Astrocyte of the cerebellum (primary cell): ENCODE measurements around the gene HMGA1.

Source experiments
- DNase-seq: peaks from one replicate; pipeline ENCODE4 v3.0.0-alpha.2; 2011; ENCODE audit warnings: low read depth
- H3K4me3 ChIP-seq: 2 replicates; pipeline ENCODE4 v1.5.1; 2011; ENCODE audit warnings: mild to moderate bottlenecking, low read depth, low read length, moderate library complexity
- CTCF ChIP-seq: IDR thresholded peaks from 2 replicates; pipeline ENCODE4 v1.5.1; 2012; ENCODE audit warnings: low read length, low read depth, moderate library complexity, mild to moderate bottlenecking; ENCODE audit errors: missing control alignments
- in situ Hi-C: cut with HindIII; loops from 2 replicates; pipeline ENCODE4 v1.10.0; 2017; ENCODE audit warnings: low sequenced_read_pairs

HMGA1 gene

GRCh38 chr6:34288581-34288980 lies 51.9 kb downstream of the HMGA1 start:
- no peak overlapping the region for H3K4me3 ChIP-seq
- in situ Hi-C loops, result no loop called here
- DNase-seq, result no peak
- no peak for TF ChIP-seq CTCF

GRCh38 chr6:34289137-34289536 lies 52.5 kb downstream of the HMGA1 start:
- in situ Hi-C loops, result no loop called here
- no peak for DNase-seq
- H3K4me3 ChIP-seq, result no peak overlapping the region
- no peak for TF ChIP-seq CTCF

- H3K4me3 ChIP-seq, result no peak overlapping the region
- in situ Hi-C loops, result no loop called here
- no peak for TF ChIP-seq CTCF
- DNase-seq, result no peak
Observed at GRCh38 chr6:34292954-34293353, 56.3 kb downstream of the HMGA1 start.

- in situ Hi-C loops, result no loop called here
- no peak for DNase-seq
- no peak overlapping the region for H3K4me3 ChIP-seq
- no peak for TF ChIP-seq CTCF
Observed at GRCh38 chr6:34295721-34296120, 59.0 kb downstream of the HMGA1 start.
